LoVo (cell line): ENCODE measurements around the gene USP7.

Source experiments
- DNase-seq: peaks from one replicate; pipeline ENCODE4 v3.0.0-alpha.2; 2016; ENCODE audit warnings: low spot score

The USP7 gene

DNA sequence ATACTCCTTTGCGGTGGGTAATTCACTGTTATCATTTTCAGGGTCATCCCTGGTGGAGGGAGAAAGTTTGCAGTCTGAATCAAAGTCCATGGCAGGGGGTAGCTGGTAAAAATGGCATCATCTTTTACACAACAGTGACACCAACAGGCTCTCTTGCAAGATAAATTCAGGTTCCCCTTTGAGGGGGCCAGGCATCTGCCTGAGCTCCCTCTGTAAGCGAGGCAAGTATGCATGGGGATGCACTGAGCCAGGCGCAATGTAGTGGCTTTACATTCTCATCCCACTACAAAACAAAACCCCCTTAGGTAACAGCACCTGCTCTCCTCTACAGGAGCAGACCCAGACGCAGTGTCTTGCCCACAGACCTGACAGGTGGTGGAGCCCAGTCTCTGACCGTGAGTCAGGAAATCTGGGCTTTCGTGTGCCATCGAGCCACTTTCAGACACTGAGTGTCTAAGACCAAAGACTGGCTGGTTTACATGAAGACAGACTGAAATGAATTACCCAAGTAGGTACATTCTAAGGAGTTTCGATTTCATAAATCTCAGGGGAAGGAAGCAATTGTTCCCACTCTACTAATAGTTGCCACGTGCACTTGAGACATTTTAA is 63.9 kb downstream of the USP7 start:
- no peak for DNase-seq

DNA sequence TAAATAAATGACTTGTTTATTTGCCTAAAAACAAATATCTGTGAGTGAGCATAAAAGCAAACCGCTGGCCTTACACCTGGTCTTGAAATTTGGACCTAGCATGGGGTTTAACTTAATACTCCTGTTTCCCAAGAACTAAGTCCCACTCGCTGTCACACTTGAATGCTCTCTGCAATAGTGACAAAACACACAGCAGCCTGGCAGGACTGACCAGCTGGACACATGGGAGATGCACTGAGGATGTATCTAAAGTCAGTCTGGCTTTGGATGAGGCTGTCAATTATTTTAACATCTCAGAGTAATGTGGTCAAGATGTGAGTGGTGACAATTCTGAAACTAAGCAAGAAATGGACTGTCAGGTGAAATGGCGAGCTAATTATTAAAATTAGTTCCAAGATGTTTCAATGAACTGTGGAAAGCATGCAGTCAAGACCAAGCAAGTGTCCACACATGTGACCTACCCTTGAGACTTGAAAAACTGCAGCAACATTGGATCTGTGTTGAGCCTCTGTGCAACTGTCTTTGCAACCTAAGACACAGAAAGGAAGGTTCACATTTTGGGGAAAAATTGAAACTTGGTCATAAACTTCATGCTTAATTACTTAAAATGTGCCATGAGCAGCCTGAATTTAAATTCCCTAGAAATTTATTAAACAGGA is 64.9 kb downstream of the USP7 start:
- no peak for DNase-seq

- DNase-seq = no peak
These were observed 68.9 kb downstream of the USP7 start for GRCh38 chr16:8894736-8895334.

DNA sequence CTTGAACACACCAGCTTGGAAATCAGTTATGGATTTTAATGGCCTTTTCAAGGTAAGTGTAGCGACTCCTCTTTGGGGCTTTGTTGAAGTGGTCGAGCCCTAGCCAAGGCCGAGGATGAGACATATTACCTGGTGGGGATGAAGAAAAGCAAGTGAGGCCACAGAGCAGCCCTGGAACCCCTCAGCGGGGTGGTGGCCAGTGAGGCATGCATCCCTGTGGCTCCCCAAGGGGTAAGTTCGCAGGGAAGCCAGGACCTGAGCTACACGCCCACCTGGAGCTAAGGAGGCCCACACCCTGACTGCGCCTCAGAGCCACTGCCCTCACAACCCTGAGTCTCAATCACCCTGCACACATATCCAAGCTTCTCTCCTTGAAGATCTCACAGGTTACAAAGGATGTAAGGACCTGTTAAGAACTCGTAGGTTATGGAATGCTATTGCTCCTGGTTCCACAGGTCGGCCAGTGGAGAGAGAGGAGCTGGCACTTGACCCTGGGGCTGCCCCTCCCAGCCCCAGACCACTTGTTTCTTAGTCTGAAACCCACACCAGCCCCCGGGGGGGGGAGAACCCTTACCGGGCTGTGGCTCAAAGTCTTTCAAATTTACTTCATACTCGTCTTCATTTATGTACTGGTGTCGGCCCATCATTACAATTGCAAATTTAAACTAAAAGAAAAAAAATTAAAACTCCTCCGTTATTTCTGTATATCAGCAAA is 69.6 kb downstream of the USP7 start:
- DNase-seq = no peak

- DNase-seq = no peak
These were observed 70.3 kb downstream of the USP7 start for GRCh38 chr16:8893426-8893825.

DNA sequence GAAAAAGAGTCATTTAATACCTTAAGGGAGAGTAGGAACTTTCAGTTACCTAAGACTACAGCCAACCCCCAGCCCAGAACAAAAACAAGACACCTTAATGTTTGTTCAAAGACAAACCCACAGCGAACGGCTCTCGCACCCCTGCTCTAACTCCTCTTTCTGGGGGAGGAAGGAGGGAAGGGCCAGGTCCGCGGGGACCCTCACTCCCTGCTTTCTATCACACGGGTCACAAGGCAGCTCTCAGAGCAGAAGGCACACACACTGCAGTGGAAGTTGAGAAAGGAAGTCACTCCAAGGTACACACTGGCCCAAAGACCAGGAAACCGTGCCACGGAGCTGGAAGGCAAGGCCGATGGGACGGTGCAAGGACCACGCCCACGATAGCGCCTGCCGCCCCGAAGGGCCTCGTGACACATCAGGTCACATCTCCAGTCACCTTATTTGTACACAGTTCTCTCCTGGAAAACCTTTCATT is 71.6 kb downstream of the USP7 start:
- no peak for DNase-seq

GRCh38 chr16:8890549-8890921 is 73.2 kb downstream of the USP7 start:
- DNase-seq = no peak

GRCh38 chr16:8889893-8890548 is 73.7 kb downstream of the USP7 start:
- no peak for DNase-seq

DNA sequence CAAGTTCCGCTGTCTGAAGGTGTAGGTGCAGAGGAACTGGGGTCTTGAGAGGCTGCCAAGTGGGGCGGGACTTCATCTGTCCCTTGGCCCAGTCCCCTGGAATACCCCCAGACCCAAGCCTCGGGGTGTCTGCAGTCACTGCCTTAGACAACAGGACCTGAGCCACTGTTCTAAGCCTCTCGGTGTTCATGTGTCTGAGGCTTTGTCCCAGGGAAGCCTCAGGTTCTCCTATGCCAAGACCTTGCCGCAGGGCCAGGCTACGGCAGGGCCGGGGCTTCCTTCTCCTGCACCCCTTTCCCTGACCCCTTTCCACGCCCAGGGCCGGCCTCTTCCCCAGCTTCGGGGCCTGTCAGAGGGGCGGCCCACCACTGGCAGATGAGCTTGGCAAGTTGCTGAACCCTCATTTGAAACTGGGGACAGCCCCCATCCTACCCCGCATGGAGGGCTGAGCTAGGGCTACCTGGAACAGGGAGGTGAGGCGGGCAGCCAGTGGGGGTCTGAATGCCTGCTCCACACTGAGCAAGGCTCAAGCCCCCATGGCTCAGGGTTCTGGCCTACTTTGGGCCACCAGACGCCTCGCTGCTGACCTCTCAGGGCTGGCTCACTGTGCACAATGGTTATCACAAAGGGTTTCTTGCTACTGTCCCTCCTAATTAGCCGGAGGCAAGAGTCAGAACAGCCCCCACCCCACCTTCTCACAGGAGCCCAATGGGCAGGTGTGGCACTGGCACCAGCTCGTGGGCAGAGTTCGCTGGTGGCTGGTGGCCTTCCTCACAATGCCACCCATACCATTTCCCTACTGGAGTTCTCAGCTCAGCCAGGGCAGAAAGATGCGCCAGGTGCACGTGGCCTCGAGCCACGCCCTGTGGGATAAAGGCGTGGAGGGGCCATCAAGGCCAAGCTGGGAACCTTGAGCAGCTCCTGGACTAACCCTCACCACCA is 74.5 kb downstream of the USP7 start:
- DNase-seq = no peak

GRCh38 chr16:8887952-8888560 is 75.7 kb downstream of the USP7 start:
- DNase-seq = peak; percentile 42

DNA sequence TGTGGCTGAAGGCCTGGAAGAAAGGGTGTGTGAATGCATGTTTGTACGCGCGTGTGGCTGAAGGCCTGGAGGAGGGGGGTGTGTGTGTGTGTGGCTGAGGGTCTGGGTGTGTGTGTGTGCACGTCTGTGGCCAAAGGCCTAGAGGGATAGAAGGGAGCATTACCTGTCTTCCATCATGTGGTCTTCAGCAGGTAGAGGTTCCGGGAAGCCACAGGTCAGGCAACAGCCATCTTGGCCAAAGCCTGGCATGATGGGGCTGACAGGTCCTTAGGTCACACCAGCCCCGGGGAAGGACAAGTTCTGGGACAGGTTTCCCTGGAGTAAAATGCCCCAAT is 76.3 kb downstream of the USP7 start:
- DNase-seq = no peak

DNA sequence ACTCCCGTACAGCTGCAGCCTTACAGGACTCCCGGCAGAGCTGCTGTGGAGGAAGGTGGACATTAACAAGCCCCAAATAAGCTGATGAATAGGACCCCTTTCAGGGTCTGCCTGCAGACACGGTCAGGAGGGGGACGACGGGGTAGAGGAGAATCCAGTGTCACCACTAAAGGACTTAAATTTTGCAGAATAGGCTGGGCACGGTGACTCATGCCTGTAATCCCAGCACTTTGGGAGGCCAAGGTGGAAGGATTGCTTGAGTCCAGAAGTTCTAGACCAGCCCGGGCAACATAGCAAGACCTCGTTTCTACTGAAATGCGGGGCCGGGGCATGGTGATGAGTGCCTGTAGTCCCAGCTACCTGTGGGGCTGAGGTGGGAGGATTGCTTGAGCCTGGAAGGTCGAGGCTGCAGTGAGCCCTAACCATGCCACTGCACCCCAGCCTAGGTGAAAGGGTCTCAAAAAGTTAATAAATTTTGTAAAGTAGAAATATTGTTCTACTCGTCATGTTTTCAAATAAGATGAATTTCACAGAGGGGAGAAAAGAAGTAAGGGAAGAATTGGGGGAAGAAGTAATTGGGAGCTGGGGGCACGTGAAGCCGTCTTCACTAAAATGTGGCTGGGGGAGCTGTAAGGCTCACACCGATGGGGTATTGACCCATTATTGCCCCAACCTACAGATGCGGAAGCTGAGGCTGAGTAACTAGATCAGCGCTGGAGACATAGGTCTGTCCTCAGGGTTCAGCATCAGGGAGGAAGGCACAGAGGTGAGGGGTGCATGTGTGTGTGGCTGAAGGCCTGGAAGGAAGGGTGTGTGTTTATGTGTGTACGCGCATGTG is 76.9 kb downstream of the USP7 start:
- no peak for DNase-seq

DNA sequence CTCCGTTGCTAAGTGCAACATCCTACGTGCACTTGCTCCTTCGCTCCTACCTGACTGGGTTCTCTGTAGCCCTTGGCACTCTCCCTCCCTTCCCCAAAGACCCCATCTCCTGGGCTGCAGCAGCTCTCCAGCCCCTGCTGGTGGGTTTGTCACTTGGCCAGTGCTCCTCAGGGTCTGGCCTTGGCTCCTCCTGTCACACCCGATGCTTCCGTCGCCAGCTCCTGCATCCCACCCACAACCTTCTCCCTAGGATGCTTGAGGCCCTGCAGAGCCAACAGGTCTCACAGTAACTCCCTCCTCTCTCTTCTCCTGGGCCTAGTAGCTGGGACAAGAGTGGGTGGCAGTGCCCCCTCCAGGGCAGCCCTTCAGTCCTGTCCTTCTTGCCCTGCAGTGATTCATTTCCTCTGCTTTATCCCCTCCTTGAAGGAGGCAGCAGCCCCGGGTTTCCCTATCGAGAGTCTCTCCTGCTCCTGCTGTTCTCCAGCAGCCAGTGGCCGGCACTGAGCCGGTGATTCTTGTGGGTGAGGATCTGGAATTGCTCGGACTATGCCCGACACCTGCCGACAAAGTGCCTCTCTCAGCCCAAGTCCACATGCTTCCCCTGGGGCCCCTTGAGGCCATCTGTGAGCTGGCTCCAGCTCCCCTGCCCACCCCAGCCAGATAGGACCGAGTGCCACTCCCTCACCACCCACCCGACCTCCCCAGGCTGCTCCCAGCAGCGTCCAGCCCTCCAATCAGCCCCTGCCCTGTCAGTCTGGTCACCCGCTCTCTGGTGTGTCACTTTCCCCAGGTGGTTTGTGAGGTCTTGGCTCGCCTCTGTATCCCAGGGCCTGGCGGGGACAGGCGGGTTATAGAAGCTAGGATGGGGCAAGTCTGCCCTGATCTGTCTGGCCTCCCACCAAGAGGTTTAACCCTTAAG is 77.8 kb downstream of the USP7 start:
- DNase-seq = no peak

GRCh38 chr16:8882725-8883377 is 80.9 kb downstream of the USP7 start:
- no peak for DNase-seq

GRCh38 chr16:8882041-8882617 is 81.6 kb downstream of the USP7 start, which contains the start of gene LITAFD:
TSS of gene LITAFD (plus strand) at chr16:8882351. CDS start at chr16:8884356, 2,005 bp downstream.
- no peak for DNase-seq

DNA sequence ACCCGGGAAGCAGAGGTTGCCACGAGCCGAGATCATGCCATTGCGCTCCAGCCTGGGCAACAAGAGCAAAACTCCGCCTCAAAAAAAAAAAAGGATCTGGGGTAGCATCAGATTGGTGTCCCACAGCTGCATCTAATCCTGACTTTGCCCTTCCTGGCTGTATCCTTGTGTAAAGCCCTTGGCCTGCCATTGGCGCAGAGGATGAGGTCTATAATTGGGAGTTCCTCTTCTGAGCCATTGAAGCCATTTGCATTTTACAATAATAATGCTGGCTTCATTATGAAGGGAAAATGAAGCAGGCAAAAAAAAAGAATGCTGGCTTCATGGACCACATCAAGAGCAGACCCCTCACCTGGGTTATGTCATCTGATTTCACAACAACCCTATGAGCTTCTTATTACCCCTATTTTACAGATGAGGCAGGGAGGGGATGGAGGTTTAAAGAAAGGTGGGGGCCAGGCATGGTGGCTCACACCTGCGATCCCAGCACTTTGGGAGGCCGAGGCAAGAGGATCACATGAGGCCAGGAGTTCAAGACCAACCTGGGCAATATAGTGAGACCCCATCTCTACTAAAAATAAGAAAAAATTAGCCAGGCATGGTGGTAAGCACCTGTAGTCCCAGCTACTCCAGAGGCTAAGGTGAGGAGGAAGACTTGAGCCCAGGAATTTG is 82.7 kb downstream of the USP7 start:
- DNase-seq = no peak

GRCh38 chr16:8878523-8878911 is 85.2 kb downstream of the USP7 start:
- DNase-seq = peak; percentile 20
